Astrocyte of the hippocampus (primary cell): Measurements from ENCODE around the gene FXN.

ENCODE experiments used
- DNase-seq: peaks from one replicate; pipeline ENCODE4 v3.0.0; 2011; ENCODE audit warnings: low read depth, low spot score

The FXN gene

DNA sequence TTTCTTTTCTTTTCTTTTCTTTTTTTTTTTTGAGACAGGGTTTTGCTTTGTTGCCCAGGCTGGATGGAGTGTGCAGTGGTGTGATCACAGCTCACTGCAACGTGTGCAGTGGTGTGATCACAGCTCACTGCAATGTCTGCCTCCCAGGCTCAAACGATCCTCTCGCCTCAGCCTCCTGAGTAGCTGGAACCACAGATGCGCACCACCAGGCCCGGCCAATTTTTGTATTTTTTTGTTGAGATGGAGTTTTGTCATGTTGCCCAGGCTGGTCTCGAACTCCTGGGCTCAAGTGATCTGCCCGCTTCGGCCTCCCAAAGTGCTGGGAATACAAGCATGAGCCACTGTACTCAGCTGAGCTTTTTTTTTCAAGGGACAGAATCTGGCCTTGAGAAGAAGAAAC, 101.8 kb downstream of the FXN start:
- DNase-seq, result no peak

DNA sequence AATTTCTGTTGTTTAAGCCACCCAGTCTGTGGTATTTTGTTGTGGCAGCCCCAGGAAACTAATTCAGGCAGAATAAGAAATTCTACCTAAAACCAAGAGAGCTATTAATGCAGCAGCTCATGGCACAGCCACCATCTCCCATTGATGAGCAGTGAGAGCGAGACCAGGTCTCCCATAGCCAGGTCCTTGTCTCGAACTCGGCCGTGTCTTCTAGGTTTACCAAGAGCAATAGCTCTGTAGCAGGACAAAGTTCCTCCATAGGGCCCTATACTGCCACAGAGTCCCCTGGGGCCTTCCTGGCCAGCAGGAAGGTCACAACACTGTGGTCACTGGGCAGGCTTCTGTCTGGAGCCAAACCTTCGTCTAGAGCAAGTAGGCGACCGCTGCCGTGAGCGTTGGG, 104.0 kb downstream of the FXN start:
- DNase-seq, result no peak

DNA sequence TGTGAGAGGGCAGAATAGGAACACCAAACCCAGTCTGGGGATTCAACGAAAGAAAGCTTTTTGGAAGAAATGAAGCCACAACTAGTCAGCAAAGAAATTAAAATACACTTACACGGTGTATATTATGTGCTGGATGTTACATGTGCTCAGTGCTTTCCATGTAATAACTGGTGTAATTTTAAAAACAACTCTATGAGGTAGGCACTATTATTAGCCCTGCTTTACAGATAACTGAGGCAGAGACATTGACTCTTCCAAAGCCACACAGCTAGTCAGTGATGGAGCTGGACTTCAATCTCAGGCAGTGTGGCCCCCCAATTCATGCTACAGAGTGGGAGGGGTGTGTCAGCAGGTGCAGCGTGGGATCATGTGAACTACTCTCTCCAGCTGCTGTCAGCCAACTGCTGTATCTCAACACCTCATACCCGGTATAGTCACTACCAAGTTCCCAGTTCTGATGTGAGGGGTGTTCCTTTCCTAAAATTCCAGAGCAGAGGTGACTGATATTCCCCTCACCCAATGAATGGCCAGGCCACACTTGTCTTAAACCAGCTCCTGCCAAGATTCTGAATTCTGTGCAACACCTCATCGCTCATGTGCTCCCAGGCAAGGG, 104.7 kb downstream of the FXN start:
- DNase-seq, result no peak

DNA sequence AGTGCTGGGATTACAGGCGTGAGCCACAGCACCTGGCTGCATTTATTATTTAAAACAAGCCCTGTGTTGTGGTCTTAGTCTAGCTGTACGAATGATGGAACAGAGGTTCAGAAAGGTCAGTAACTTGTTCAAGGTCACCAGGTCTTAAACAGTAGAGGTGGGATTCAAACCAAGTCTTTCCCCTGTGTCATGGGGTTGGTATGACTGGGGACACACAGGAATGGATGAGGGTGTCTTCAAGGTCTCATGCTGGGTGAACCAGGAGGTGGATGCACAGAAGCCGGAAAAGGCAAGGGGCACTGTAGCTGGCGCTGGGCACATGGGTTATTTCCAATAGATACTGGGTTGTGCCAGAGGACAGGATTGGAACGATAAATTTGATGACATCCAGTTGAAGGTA, 106.3 kb downstream of the FXN start:
- no peak for DNase-seq

DNA sequence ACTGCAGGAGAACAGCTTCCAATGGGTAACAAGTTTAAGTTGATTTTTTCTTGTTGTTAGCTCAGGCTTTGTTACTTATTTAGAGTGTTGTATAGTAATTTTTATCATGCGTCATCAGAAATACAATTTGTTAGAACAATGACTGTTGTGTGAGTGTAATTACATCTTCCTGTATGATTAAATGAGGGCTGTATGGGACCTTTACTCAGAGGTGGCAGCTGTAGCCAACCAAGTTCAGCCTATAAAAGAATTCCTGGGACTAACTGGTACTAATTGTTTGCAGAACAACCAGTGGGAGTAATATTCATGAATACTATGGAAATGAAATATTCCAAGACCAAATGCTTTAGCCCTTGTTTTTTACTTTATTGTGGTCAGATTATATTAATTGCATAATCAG, 107.7 kb downstream of the FXN start:
- no peak for DNase-seq

DNA sequence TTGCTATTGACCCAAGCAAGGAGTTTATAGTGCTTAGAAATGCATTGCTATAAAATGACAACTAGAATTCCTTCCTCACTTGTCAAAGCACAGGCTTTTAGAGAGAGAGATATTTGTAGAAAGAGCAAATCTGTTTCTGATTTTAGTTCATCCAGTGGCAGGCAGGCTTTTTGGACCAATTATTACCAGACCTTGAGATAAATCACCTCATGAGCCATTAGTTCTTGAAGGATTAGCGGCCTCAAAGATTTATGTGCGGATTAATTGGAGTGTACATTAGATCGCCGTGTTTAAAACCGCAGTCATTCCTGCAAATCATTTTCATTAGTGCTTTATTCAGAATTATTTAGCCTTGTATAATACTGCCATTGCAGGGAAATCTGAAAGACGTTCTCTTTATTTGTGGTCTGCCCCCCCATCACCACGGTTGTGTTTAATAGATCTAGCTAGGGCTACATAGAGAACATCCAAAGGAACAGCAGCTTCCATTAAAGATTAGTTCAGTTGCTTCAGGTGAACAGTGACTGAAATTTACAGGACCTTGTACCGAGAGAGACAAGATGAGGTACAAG, 109.7 kb downstream of the FXN start:
- DNase-seq, result no peak

DNA sequence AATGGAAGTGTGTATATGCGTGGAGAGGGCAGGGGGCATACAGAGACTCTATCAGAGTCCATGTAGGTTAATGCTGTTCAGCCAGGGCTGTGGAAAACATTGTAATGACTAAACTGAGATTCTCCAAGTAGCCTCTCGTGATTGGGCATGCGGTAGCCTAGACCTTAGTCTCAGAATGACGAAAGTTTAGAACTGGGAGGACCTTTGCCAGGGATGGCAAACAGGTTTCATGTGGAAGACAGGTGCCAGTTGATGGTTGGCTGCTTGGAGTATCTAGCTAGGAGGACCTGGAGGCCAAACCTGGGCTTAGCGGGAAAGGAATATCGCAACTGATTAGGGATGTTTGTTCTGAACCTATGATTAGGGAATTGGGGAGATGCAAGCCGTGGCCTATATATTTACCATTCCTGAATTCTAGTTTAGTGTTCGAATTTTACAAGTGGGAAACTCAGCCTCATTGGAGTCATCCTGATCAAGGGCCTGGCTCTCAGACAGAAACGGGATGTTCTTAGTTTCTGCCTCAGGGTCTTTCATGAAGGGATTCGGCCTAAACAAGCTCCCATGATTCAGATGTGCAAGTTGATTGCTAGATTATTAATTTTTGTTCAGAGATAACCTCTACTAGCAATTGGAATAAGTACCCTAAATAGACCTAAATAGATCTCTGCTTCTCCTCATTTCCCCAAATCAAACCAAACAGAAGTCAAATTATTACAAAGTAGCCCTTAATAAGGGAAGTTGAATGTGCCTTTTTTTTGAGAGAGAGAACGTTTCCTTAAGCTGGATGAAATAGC, 111.7 kb downstream of the FXN start:
- no peak for DNase-seq

DNA sequence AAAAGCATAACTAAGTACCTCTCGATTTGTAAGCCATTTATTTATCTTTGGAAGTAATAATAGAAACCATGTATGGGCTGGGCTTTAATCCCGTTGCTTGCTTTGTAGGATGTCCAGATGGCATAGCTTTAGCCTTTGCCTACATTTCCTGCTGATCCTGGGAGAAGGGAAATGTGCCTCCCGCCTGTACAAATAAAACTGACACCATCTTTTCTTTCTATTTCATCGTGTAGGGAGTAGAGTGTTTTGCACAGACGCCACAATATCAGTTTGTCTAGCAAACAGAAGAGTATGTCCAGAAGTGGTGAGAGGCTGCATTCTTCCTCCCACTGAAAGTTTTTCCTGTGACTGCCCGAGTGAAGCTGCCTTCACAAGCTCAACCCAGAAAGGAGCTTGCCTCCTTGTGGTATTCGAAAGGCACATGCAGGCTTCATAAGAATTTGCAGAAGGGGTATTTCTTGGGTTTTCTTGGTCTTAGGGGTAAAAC, 113.8 kb downstream of the FXN start:
- peak; percentile 67 for DNase-seq
